Esophagus (tissue), 2 donors: ENCODE data around the gene PER1. TPM values are rescaled to one million over a fixed set of nuclear protein-coding genes. Genes with fewer than 3 reads are reported as not detected.
A peak's percentile ranks its signal among the peaks of the same experiment; 100 is the strongest.
"Not testable (repeated sequence)": the region's sequence is repeated elsewhere in the genome, so short reads cannot be mapped to it uniquely, and the experiment has no call there.

ENCODE experiments used
- H3K27ac ChIP-seq, 2 donors: one replicate each; pipeline ENCODE4 v1.5.1; 2013; ENCODE audit warnings: low read depth in 2 of 2, mild to moderate bottlenecking in 2 of 2, inconsistent platforms in 1 of 2, low read length in 1 of 2, moderate library complexity in 1 of 2
- H3K27me3 ChIP-seq, 2 donors: one replicate each; pipeline ENCODE4 v1.6.1; 2013; ENCODE audit warnings: low read length in 2 of 2, control low read depth in 1 of 2, mild to moderate bottlenecking in 1 of 2; ENCODE audit not compliant: insufficient read depth in 2 of 2, control insufficient read depth in 1 of 2
- H3K36me3 ChIP-seq, 2 donors: one replicate each; pipeline ENCODE4 v1.6.1; 2013; ENCODE audit warnings: low read length in 1 of 2; ENCODE audit not compliant: control insufficient read depth in 2 of 2, insufficient read depth in 2 of 2
- H3K4me1 ChIP-seq, 2 donors: one replicate each; pipeline ENCODE4 v1.6.1; 2013; ENCODE audit warnings: low read length in 1 of 2; ENCODE audit not compliant: control insufficient read depth in 2 of 2, insufficient read depth in 2 of 2
- H3K4me3 ChIP-seq, 2 donors: one replicate each; pipeline ENCODE4 v1.5.1; 2013; ENCODE audit warnings: low read length in 2 of 2, mild to moderate bottlenecking in 2 of 2, low read depth in 1 of 2, moderate library complexity in 1 of 2
- H3K9me3 ChIP-seq, 2 donors: one replicate each; pipeline ENCODE4 v1.6.1; 2013; ENCODE audit warnings: mild to moderate bottlenecking in 2 of 2, low read depth in 1 of 2, low read length in 1 of 2, moderate library complexity in 1 of 2; ENCODE audit not compliant: control insufficient read depth in 2 of 2, insufficient read depth in 1 of 2
- whole genome bisulfite sequencing, 2 donors: extraction: QIAGEN DNeasy Blood & Tissue Kit; methylation state at CpG; one replicate each; pipeline ENCODE4 v1.1.7; 2013; 5-methylcytosine and 5-hydroxymethylcytosine counted together
- polyA plus RNA-seq, 2 donors: library from polyadenylated mRNA; stranded (reverse); fragments of 200-250 nt; gene quantifications; one replicate each; pipeline ENCODE4 v1.2.3, GENCODE V29; 2013
- donor health status: healthy with polysubstance abuse.
- donor health status: Bipolar disorder and iron deficiency.

The PER1 gene
- polyA plus RNA-seq, 2 donors = 44.7 to 85.2 TPM

DNA sequence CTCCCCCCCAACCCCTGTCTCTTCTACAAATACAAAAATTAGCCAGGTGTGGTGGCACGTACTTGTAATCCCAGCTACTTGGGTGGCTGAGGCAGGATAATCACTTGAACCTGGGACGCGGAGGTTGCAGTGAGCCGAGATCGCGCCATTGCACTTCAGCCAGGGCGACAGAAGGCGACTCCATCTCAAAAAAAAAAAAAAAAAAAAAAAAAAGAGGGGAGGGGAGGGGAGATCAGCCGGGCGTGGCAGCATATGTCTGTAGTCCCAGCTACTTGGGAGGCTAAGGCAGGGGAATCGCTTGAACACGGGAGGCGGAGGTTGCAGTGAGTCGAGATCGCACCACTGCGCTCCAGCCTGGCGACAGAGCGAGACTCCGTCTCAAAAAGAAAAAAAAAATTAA, 18.0 kb upstream of the PER1 start:
- 90 to 91% methylated on average over 19 of the region's 19 CpGs for WGBS, 2 donors
- not testable (repeated sequence) for H3K27me3 ChIP-seq, H3K4me1 ChIP-seq, H3K4me3 ChIP-seq, H3K9me3 ChIP-seq, H3K27ac ChIP-seq, H3K36me3 ChIP-seq

- Histone ChIP-seq H3K4me3 (no peak overlapping the region), H3K27me3 (no peaks in the 10 kb centered on the region), H3K9me3 (no peaks in the 10 kb centered on the region), H3K27ac (no peak overlapping the region), H3K4me1 (peaks cover 0 to 9% of the 10 kb centered on the region in 2 donors), H3K36me3 (no peaks in the 10 kb centered on the region)
- WGBS, 2 donors = 83 to 84% methylated on average over 3 of the region's 3 CpGs
Observed at GRCh38 chr17:8167526-8167925, 15.3 kb upstream of the PER1 start.

GRCh38 chr17:8166731-8167130, 14.5 kb upstream of the PER1 start:
- Histone ChIP-seq H3K9me3 (no peaks in the 10 kb centered on the region), H3K27ac (no peak overlapping the region), H3K4me1 (peaks cover under 1 to 13% of the 10 kb centered on the region in 2 donors), H3K4me3 (no peak overlapping the region), H3K27me3 (no peaks in the 10 kb centered on the region), H3K36me3 (peaks cover 0 to 2% of the 10 kb centered on the region in 2 donors)
- WGBS, 2 donors = 66 to 75% methylated on average over 6 of the region's 6 CpGs

- Histone ChIP-seq H3K27me3 (no peaks in the 10 kb centered on the region), H3K4me3 (no peak overlapping the region), H3K4me1 (peaks cover 3 to 20% of the 10 kb centered on the region in 2 donors), H3K9me3 (no peaks in the 10 kb centered on the region), H3K27ac (peak overlapping the region; percentile 92 to 98), H3K36me3 (peaks cover 0 to 12% of the 10 kb centered on the region in 2 donors)
- 78 to 79% methylated on average over 6 of the region's 6 CpGs for WGBS, 2 donors
Observed at GRCh38 chr17:8164815-8165131, 12.6 kb upstream of the PER1 start.

DNA sequence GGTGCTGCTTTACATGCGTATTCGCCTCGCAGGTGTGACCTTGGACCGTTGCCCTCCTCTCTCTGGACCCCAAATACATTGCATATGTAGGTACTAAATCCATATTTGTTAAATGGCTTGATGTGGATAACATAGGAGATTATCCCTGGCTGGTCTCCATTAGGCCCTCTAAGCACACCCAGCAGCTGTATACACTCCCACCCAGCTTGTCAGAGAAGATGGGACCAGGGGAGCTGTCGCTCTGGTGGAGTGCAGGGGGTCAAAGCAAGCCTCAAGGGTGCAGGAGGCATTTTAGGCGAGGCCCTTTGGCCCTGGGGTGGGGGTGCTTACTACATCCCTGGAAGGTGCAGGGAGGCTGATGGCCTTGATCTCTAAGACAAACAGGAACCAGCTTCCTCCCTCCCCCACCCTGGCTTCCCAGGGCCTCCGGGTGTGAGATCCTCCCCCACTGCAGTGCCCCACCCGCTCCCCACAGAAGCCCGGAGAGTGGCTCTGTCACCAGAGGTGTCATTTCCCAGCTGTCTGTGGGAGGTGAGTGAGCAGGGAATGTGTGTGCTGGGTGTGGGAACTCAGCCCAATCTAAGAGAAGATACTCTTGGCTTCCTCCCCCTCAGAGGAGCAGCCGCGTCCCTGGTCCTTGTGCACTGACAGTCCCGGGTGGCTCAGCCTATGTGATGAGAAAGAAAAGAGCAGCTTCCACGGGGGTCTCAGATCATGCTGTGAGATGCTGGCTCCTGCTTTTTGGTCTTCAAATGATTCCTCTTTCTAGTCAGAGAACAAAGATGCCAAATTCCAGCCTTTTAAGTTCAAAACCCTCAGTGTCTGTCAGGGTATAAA, 12.0 kb upstream of the PER1 start:
- H3K36me3 ChIP-seq = peaks cover 0 to 15% of the 10 kb centered on the region in 2 donors
- no peak overlapping the region for H3K4me3 ChIP-seq
- no peaks in the 10 kb centered on the region for H3K27me3 ChIP-seq
- H3K9me3 ChIP-seq = no peaks in the 10 kb centered on the region
- peaks cover 3 to 20% of the 10 kb centered on the region in 2 donors for H3K4me1 ChIP-seq
- WGBS, 2 donors = 17 to 18% methylated on average over 13 of the region's 13 CpGs
- peak overlapping the region; percentile 92 to 98 for H3K27ac ChIP-seq

GRCh38 chr17:8162997-8163977, 11.1 kb upstream of the PER1 start:
- 5 to 18% methylated on average over 23 to 55 of the region's 55 CpGs for WGBS, 2 donors

GRCh38 chr17:8162233-8162996, 10.2 kb upstream of the PER1 start, which contains the start of gene VAMP2:
VAMP2 (minus strand) TSS chr17:8162948; CDS start chr17:8162879, 69 bp downstream.
- Histone ChIP-seq H3K36me3 (peaks cover 0 to 15% of the 10 kb centered on the region in 2 donors), H3K27ac (peak within 1 kb of the TSS; percentile 97 to 98), H3K4me3 (peak within 1 kb of the TSS; percentile 85 to 92), H3K27me3 (no peaks in the 10 kb centered on the region), H3K4me1 (peaks cover 3 to 24% of the 10 kb centered on the region in 2 donors), H3K9me3 (no peaks in the 10 kb centered on the region)
- 0% methylated on average over 57 to 75 of the region's 75 CpGs for WGBS, 2 donors

More at GRCh38 chr17:8162997-8163977, 11.1 kb upstream of the PER1 start:
- H3K4me3 ChIP-seq = peak overlapping the region; percentile 85 to 92
- H3K27ac ChIP-seq = peak overlapping the region; percentile 97 to 98
- peaks cover 3 to 24% of the 10 kb centered on the region in 2 donors for H3K4me1 ChIP-seq
- H3K9me3 ChIP-seq = no peaks in the 10 kb centered on the region
- H3K36me3 ChIP-seq = peaks cover 0 to 15% of the 10 kb centered on the region in 2 donors
- no peaks in the 10 kb centered on the region for H3K27me3 ChIP-seq

- Histone ChIP-seq H3K4me3 (peak overlapping the region; percentile 85 to 92), H3K36me3 (peaks cover 0 to 15% of the 10 kb centered on the region in 2 donors), H3K9me3 (no peaks in the 10 kb centered on the region), H3K27me3 (no peaks in the 10 kb centered on the region), H3K4me1 (peaks cover 3 to 24% of the 10 kb centered on the region in 2 donors), H3K27ac (peak overlapping the region; percentile 97 to 98)
- 37 to 39% methylated on average over 19 of the region's 19 CpGs for WGBS, 2 donors
Observed at GRCh38 chr17:8161289-8162232, 9.4 kb upstream of the PER1 start.
